ENCODE measurements around the gene LRRC46. TPM values are rescaled to one million over a fixed set of nuclear protein-coding genes. Genes with fewer than 3 reads are reported as not detected.
A peak's percentile ranks its signal among the peaks of the same experiment; 100 is the strongest.

The LRRC46 gene
- total and polyA plus RNA-seq, 9 of the 15 experiments (the other 6 are each of a cell fraction or from before 2014, with no cell fraction given), result 0.39 to 1.4 (median 0.53) TPM; not detected in 1

DNA sequence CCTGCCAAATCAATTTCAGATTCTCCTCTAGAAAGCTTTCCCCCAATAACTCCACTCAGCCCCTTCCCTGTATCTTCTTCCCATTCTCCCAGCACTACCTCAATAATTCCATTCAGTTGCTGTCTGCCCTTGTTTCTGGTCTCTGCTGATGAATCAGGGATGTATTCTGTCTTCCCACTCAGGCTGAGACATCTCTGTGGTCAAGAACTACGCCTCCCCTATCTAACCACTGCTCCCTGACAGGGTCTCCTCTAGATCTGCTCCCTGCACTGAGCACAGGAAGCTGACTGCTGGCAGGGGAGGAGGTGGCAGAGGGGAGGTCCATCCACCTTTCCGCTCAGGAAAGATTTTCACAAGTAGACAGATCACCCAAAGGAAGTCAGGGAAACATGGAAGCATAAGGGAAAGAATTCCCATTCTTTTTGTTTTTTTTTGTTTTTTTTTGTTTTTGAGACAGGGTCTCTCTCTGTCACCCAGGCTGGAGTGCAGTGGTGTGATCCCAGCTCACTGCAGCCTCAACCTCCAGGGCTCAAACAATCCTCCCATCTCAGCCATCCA, 47.6 kb downstream of the LRRC46 start (continued):
- TF ChIP-seq, protein P1, sequence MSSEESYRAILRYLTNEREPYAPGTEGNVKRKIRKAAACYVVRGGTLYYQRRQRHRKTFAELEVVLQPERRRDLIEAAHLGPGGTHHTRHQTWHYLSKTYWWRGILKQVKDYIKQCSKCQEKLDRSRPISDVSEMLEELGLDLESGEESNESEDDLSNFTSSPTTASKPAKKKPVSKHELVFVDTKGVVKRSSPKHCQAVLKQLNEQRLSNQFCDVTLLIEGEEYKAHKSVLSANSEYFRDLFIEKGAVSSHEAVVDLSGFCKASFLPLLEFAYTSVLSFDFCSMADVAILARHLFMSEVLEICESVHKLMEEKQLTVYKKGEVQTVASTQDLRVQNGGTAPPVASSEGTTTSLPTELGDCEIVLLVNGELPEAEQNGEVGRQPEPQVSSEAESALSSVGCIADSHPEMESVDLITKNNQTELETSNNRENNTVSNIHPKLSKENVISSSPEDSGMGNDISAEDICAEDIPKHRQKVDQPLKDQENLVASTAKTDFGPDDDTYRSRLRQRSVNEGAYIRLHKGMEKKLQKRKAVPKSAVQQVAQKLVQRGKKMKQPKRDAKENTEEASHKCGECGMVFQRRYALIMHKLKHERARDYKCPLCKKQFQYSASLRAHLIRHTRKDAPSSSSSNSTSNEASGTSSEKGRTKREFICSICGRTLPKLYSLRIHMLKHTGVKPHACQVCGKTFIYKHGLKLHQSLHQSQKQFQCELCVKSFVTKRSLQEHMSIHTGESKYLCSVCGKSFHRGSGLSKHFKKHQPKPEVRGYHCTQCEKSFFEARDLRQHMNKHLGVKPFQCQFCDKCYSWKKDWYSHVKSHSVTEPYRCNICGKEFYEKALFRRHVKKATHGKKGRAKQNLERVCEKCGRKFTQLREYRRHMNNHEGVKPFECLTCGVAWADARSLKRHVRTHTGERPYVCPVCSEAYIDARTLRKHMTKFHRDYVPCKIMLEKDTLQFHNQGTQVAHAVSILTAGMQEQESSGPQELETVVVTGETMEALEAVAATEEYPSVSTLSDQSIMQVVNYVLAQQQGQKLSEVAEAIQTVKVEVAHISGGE (CRISPR knock-in tag; IDR thresholded peaks at IDR 0.05), result peak in 1 of 3 experiments; percentile 26; a peak in 1 of 6 replicates
- peak in 1 of 2 experiments; percentile 59; a peak in 1 of 4 replicates for TF ChIP-seq HDAC1 (IDR thresholded peaks at IDR 0.05)
- TF ChIP-seq KHSRP (IDR thresholded peaks at IDR 0.05), result no peak
- no peak for TF ChIP-seq ZNF134 (CRISPR knock-in tag; conservative IDR thresholded peaks at IDR 0.05)
- TF ChIP-seq CBFA2T2 (conservative IDR thresholded peaks at IDR 0.05), result peak; percentile 20
- TF ChIP-seq SMARCA4 (IDR thresholded peaks at IDR 0.05), result 0 out of 2 replicates have a peak, but pooled peaks have one; percentile 26
- TF ChIP-seq, protein P2, sequence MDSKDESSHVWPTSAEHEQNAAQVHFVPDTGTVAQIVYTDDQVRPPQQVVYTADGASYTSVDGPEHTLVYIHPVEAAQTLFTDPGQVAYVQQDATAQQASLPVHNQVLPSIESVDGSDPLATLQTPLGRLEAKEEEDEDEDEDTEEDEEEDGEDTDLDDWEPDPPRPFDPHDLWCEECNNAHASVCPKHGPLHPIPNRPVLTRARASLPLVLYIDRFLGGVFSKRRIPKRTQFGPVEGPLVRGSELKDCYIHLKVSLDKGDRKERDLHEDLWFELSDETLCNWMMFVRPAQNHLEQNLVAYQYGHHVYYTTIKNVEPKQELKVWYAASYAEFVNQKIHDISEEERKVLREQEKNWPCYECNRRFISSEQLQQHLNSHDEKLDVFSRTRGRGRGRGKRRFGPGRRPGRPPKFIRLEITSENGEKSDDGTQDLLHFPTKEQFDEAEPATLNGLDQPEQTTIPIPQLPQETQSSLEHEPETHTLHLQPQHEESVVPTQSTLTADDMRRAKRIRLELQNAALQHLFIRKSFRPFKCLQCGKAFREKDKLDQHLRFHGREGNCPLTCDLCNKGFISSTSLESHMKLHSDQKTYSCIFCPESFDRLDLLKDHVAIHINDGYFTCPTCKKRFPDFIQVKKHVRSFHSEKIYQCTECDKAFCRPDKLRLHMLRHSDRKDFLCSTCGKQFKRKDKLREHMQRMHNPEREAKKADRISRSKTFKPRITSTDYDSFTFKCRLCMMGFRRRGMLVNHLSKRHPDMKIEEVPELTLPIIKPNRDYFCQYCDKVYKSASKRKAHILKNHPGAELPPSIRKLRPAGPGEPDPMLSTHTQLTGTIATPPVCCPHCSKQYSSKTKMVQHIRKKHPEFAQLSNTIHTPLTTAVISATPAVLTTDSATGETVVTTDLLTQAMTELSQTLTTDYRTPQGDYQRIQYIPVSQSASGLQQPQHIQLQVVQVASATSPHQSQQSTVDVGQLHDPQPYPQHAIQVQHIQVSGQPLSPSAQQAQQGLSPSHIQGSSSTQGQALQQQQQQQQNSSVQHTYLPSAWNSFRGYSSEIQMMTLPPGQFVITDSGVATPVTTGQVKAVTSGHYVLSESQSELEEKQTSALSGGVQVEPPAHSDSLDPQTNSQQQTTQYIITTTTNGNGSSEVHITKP (IDR thresholded peaks at IDR 0.05; ENCODE audit: partially characterized antibody), result peak; percentile 79
- peak; percentile 51 for TF ChIP-seq DPF2 (IDR thresholded peaks at IDR 0.05)
- TF ChIP-seq FIP1L1 (IDR thresholded peaks at IDR 0.05; ENCODE audit: low read depth, low read length, poor library complexity, severe bottlenecking), result no peak
- TF ChIP-seq CTBP1 (IDR thresholded peaks at IDR 0.05; ENCODE audit: borderline replicate concordance), result peak; percentile 57; the same call in 1 of the 2 replicates
- TF ChIP-seq CXXC5 (CRISPR knock-in tag; IDR thresholded peaks at IDR 0.05), result peak; percentile 5; the same call in 1 of the 2 replicates
- TF ChIP-seq MEIS2 (IDR thresholded peaks at IDR 0.05; ENCODE audit: partially characterized antibody), result peak; percentile 27
- TF ChIP-seq RCOR1 (IDR thresholded peaks at IDR 0.05; ENCODE audit: borderline replicate concordance in 1 of 2, low read depth in 2 of 2, low read length in 2 of 2), result peak in 1 of 2 experiments; percentile 16; a peak in 1 of 4 replicates
